Panc1 (cell line): ENCODE results near the gene SLC46A1. TPM values are rescaled to one million over a fixed set of nuclear protein-coding genes. Genes with fewer than 3 reads are reported as not detected.

Experiments
- ATAC-seq: fragments of 200-7000 bp; cut with Tn5 transposase; 2 replicates; pipeline ENCODE4 v1.9.1; 2020; ENCODE audit warnings: mild to moderate bottlenecking, moderate library complexity
- BruUV-seq: library from RNA; stranded (reverse); fragments of 400-500 nt; replicated peaks from 2 replicates; lab custom pipeline; 2021; lab: Mats Ljungman, UMichigan
- CTCF ChIA-PET: fragments of 300-600 bp; sonication (Branson Sonifier 250); formaldehyde crosslinking; loops from one replicate; lab custom pipeline; 2022; ENCODE audit warnings: antibody characterized with exemption; lab: Charles Lee
- POLR2A ChIA-PET: fragments of 300-600 bp; sonication (Branson Sonifier 250); formaldehyde crosslinking; loops from one replicate; lab custom pipeline; 2022; ENCODE audit warnings: antibody characterized with exemption; lab: Charles Lee
- DNase-seq: peaks from one replicate; pipeline ENCODE4 v3.0.0-alpha.2; 2010; ENCODE audit warnings: low read depth, low spot score
- H3K27ac ChIP-seq: 2 replicates; pipeline ENCODE4 v1.5.1; 2011; ENCODE audit warnings: mild to moderate bottlenecking, low read length, inconsistent platforms
- H3K27me3 ChIP-seq: fragments of 200-500 bp; sonication (Bioruptor generic); 2 replicates; pipeline ENCODE4 v1.6.0; 2014; ENCODE audit warnings: low read length, inconsistent platforms; ENCODE audit not compliant: control insufficient read depth, insufficient read depth
- H3K36me3 ChIP-seq: fragments of 200-500 bp; sonication (Bioruptor generic); 2 replicates; pipeline ENCODE4 v1.5.1; 2014; ENCODE audit warnings: inconsistent platforms, mild to moderate bottlenecking, low read length, moderate library complexity; ENCODE audit not compliant: control insufficient read depth, insufficient read depth
- H3K4me1 ChIP-seq: 2 replicates; pipeline ENCODE4 v1.5.1; 2011; ENCODE audit warnings: inconsistent platforms, mild to moderate bottlenecking, low read length, moderate library complexity; ENCODE audit not compliant: control insufficient read depth, insufficient read depth
- H3K4me3 ChIP-seq, 2 experiments: 2 replicates each; pipeline ENCODE4 v1.5.1; 2011 to 2012; ENCODE audit warnings: low read depth in 2 of 2, low read length in 2 of 2, mild to moderate bottlenecking in 2 of 2, inconsistent platforms in 1 of 2, moderate library complexity in 1 of 2
- H3K9me3 ChIP-seq: fragments of 200-500 bp; sonication (Bioruptor generic); 2 replicates; pipeline ENCODE4 v1.5.1; 2014; ENCODE audit warnings: low read depth, mild to moderate bottlenecking, inconsistent platforms, low read length, moderate library complexity; ENCODE audit not compliant: control insufficient read depth, insufficient read depth
- CTCF ChIP-seq: fragments of 450-650 bp; IDR thresholded peaks from 2 replicates; pipeline ENCODE4 v1.5.1; 2017; ENCODE audit warnings: mild to moderate bottlenecking
- POLR2AphosphoS5 ChIP-seq: IDR thresholded peaks from 2 replicates; pipeline ENCODE4 v1.6.1; 2012; ENCODE audit warnings: mild to moderate bottlenecking, low read depth, low read length, moderate library complexity
- SIN3A ChIP-seq: IDR thresholded peaks from 2 replicates; pipeline ENCODE4 v1.6.1; 2012; ENCODE audit warnings: low read depth, mild to moderate bottlenecking, low read length, moderate library complexity, borderline replicate concordance; ENCODE audit not compliant: insufficient read depth
- TCF7L2 ChIP-seq: IDR thresholded peaks from 2 replicates; pipeline ENCODE4 v1.6.1; 2011; ENCODE audit warnings: mild to moderate bottlenecking, low read depth, low read length, inconsistent platforms
- in situ Hi-C: cut with HindIII; loops from 2 replicates; pipeline ENCODE4 v1.10.0; 2016; ENCODE audit warnings: low sequenced_read_pairs, low pct_unique_long_range_greater_than_20kb
- intact Hi-C: fragments of 100-400 bp; cut with micrococcal nuclease; formaldehyde crosslinking; loops from one replicate; pipeline ENCODE4 v1.10.0; 2022; ENCODE audit not compliant: unreplicated experiment
- total RNA-seq: library from RNA; stranded (reverse); gene quantifications from one replicate; pipeline ENCODE4 v1.2.1, GENCODE V29; 2021; ENCODE audit not compliant: unreplicated experiment
- TF ChIP-seq, protein P1 (sequence below), 2 experiments: IDR thresholded peaks; 2 replicates each; pipeline ENCODE4 v1.6.1; 2011 to 2012; ENCODE audit warnings: low read depth in 2 of 2, control low read depth in 1 of 2, low read length in 1 of 2, mild to moderate bottlenecking in 1 of 2, moderate library complexity in 1 of 2; ENCODE audit not compliant: insufficient read depth in 1 of 2

The SLC46A1 gene
- total RNA-seq, 1 experiment from 2014 or later: 16.9 TPM

- intact Hi-C loops: no loop called here
- TF ChIP-seq CTCF: no peak
- TF ChIP-seq, protein P1, sequence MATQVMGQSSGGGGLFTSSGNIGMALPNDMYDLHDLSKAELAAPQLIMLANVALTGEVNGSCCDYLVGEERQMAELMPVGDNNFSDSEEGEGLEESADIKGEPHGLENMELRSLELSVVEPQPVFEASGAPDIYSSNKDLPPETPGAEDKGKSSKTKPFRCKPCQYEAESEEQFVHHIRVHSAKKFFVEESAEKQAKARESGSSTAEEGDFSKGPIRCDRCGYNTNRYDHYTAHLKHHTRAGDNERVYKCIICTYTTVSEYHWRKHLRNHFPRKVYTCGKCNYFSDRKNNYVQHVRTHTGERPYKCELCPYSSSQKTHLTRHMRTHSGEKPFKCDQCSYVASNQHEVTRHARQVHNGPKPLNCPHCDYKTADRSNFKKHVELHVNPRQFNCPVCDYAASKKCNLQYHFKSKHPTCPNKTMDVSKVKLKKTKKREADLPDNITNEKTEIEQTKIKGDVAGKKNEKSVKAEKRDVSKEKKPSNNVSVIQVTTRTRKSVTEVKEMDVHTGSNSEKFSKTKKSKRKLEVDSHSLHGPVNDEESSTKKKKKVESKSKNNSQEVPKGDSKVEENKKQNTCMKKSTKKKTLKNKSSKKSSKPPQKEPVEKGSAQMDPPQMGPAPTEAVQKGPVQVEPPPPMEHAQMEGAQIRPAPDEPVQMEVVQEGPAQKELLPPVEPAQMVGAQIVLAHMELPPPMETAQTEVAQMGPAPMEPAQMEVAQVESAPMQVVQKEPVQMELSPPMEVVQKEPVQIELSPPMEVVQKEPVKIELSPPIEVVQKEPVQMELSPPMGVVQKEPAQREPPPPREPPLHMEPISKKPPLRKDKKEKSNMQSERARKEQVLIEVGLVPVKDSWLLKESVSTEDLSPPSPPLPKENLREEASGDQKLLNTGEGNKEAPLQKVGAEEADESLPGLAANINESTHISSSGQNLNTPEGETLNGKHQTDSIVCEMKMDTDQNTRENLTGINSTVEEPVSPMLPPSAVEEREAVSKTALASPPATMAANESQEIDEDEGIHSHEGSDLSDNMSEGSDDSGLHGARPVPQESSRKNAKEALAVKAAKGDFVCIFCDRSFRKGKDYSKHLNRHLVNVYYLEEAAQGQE (IDR thresholded peaks at IDR 0.05; ENCODE audit: insufficient read depth in 1 of 2, low read depth in 2 of 2, low read length in 1 of 2): no peak
- TF ChIP-seq SIN3A: no peak
- no peak for TF ChIP-seq POLR2AphosphoS5
- TF ChIP-seq TCF7L2: no peak
- H3K27ac ChIP-seq: no peak overlapping the region
- no peak for ATAC-seq
- H3K4me1 ChIP-seq: peaks cover 8% of the 10 kb centered on the region; the same call in 1 of the 2 replicates
- in situ Hi-C loops: no loop called here
- no peak overlapping the region for H3K4me3 ChIP-seq
- H3K27me3 ChIP-seq: no peaks in the 10 kb centered on the region
- CTCF ChIA-PET: no interaction called here
- no peaks in the 10 kb centered on the region for H3K9me3 ChIP-seq
- POLR2A ChIA-PET: interaction anchor here (0.5 kb wide), 1 partner anchor 23 kb away, joined by 11 read pairs; no protein-coding TSS in a partner anchor
- H3K36me3 ChIP-seq: no peaks in the 10 kb centered on the region
- DNase-seq: no peak
- BruUV-seq: no TSS peak
These were observed 6.2 kb downstream of the SLC46A1 start for GRCh38 chr17:28399808-28400207.

GRCh38 chr17:28398280-28398981, 7.6 kb downstream of the SLC46A1 start:
- no peak for DNase-seq
- in situ Hi-C loops (no loop called here), intact Hi-C loops (no loop called here)
- Histone ChIP-seq H3K9me3 (no peaks in the 10 kb centered on the region), H3K4me1 (peaks cover 8% of the 10 kb centered on the region; the same call in 1 of the 2 replicates), H3K4me3 (no peak overlapping the region), H3K27ac (no peak overlapping the region; the same call in 1 of the 2 replicates), H3K27me3 (no peaks in the 10 kb centered on the region), H3K36me3 (no peaks in the 10 kb centered on the region)
- TF ChIP-seq SIN3A: no peak
- TF ChIP-seq POLR2AphosphoS5: 0 out of 2 replicates have a peak, but pooled peaks have one; percentile 7
- ATAC-seq: peak; percentile 12
- no TSS peak for BruUV-seq
- ChIA-PET CTCF (no interaction called here), POLR2A (no interaction called here)
